DOHH2 (cell line): Measurements from ENCODE around the gene ADCY3.

Experiments used
- H3F3A ChIP-seq: fragments of 200-600 bp; sonication (generic), shearing (Covaris generic); 2 replicates; pipeline ENCODE4 v1.6.0; 2016; ENCODE audit warnings: antibody characterized with exemption, mild to moderate bottlenecking; ENCODE audit not compliant: control insufficient read depth, insufficient read depth
- H3K27ac ChIP-seq: fragments of 200-600 bp; sonication (generic); 2 replicates; pipeline ENCODE4 v1.5.1; 2014; ENCODE audit warnings: low read depth, mild to moderate bottlenecking, low read length, moderate library complexity
- H3K27me3 ChIP-seq: fragments of 200-600 bp; sonication (generic); 2 replicates; pipeline ENCODE4 v1.6.1; 2014; ENCODE audit warnings: mild to moderate bottlenecking, low read length, mixed read lengths; ENCODE audit not compliant: control insufficient read depth
- H3K36me3 ChIP-seq: fragments of 200-600 bp; sonication (generic); 2 replicates; pipeline ENCODE4 v1.6.1; 2014; ENCODE audit warnings: mild to moderate bottlenecking, low read length, moderate library complexity, mixed read lengths; ENCODE audit not compliant: control insufficient read depth
- H3K4me1 ChIP-seq: fragments of 200-600 bp; sonication (generic); 2 replicates; pipeline ENCODE4 v1.6.1; 2014; ENCODE audit warnings: mild to moderate bottlenecking, low read length, mixed read lengths; ENCODE audit not compliant: control insufficient read depth
- H3K4me2 ChIP-seq: fragments of 200-600 bp; sonication (generic); 2 replicates; pipeline ENCODE4 v1.6.0; 2014; ENCODE audit warnings: mild to moderate bottlenecking, low read length, moderate library complexity
- H3K4me3 ChIP-seq: fragments of 200-600 bp; sonication (generic); 2 replicates; pipeline ENCODE4 v1.5.1; 2014; ENCODE audit warnings: mild to moderate bottlenecking, low read length, mixed read lengths
- H3K79me2 ChIP-seq: fragments of 200-600 bp; sonication (generic); 2 replicates; pipeline ENCODE4 v1.6.1; 2014; ENCODE audit warnings: mild to moderate bottlenecking, low read length, mixed read lengths; ENCODE audit not compliant: control insufficient read depth
- H3K9me2 ChIP-seq: fragments of 200-600 bp; sonication (generic); replicated peaks from 2 replicates; pipeline ENCODE4 v1.6.1; 2014; ENCODE audit warnings: mild to moderate bottlenecking, low read length, mixed read lengths; ENCODE audit not compliant: control insufficient read depth
- H3K9me3 ChIP-seq: fragments of 200-600 bp; sonication (generic); 2 replicates; pipeline ENCODE4 v1.6.1; 2014; ENCODE audit warnings: antibody characterized with exemption, low read length, mixed read lengths; ENCODE audit not compliant: control insufficient read depth, insufficient read depth
- H4K20me1 ChIP-seq: fragments of 200-600 bp; sonication (generic); 2 replicates; pipeline ENCODE4 v1.6.0; 2014; ENCODE audit warnings: low read depth, mild to moderate bottlenecking, antibody characterized with exemption, low read length, moderate library complexity; ENCODE audit not compliant: control insufficient read depth, insufficient read depth
- CTCF ChIP-seq: fragments of 200-600 bp; sonication (generic); IDR thresholded peaks from one replicate; pipeline ENCODE4 v1.5.1; 2014; ENCODE audit warnings: antibody characterized with exemption, mild to moderate bottlenecking, low read depth, low read length; ENCODE audit not compliant: poor library complexity, severe bottlenecking
- EZH2phosphoT487 ChIP-seq: fragments of 200-600 bp; sonication (generic); IDR thresholded peaks from 2 replicates; pipeline ENCODE4 v1.6.1; 2017; ENCODE audit warnings: borderline replicate concordance, mild to moderate bottlenecking, antibody characterized with exemption, low read length, moderate library complexity, mixed read lengths

The ADCY3 gene

GRCh38 chr2:24887307-24887874 lies 32.6 kb downstream of the ADCY3 start:
- H3K4me1 ChIP-seq, result peaks cover 11% of the 10 kb centered on the region
- H3K9me2 ChIP-seq, result no peaks in the 10 kb centered on the region
- peaks cover 20% of the 10 kb centered on the region for H3K36me3 ChIP-seq
- no peak overlapping the region for H3K4me2 ChIP-seq
- peaks cover 50% of the 10 kb centered on the region for H3K79me2 ChIP-seq
- H4K20me1 ChIP-seq, result peaks cover 5% of the 10 kb centered on the region
- no peaks in the 10 kb centered on the region for H3F3A ChIP-seq
- H3K27me3 ChIP-seq, result no peaks in the 10 kb centered on the region
- no peaks in the 10 kb centered on the region for H3K9me3 ChIP-seq
- TF ChIP-seq CTCF (no peak), EZH2phosphoT487 (no peak)
- H3K4me3 ChIP-seq, result no peak overlapping the region
- H3K27ac ChIP-seq, result no peak overlapping the region

- H3K27ac ChIP-seq, result no peak overlapping the region
- no peaks in the 10 kb centered on the region for H3K27me3 ChIP-seq
- H4K20me1 ChIP-seq, result peaks cover 7% of the 10 kb centered on the region
- TF ChIP-seq EZH2phosphoT487, result no peak
- no peak for TF ChIP-seq CTCF
- H3K4me2 ChIP-seq, result no peak overlapping the region
- no peaks in the 10 kb centered on the region for H3K9me2 ChIP-seq
- no peaks in the 10 kb centered on the region for H3F3A ChIP-seq
- H3K36me3 ChIP-seq, result peaks cover 26% of the 10 kb centered on the region
- no peaks in the 10 kb centered on the region for H3K9me3 ChIP-seq
- peaks cover 17% of the 10 kb centered on the region for H3K4me1 ChIP-seq
- no peak overlapping the region for H3K4me3 ChIP-seq
- peaks cover 56% of the 10 kb centered on the region for H3K79me2 ChIP-seq
These were observed 33.2 kb downstream of the ADCY3 start for GRCh38 chr2:24886691-24887304.

GRCh38 chr2:24886126-24886501 lies 33.9 kb downstream of the ADCY3 start:
- Histone ChIP-seq H3K79me2 (peaks cover 63% of the 10 kb centered on the region), H3K27ac (no peak overlapping the region), H3F3A (no peaks in the 10 kb centered on the region), H3K27me3 (no peaks in the 10 kb centered on the region), H3K36me3 (peaks cover 32% of the 10 kb centered on the region), H3K4me2 (no peak overlapping the region), H3K9me2 (no peaks in the 10 kb centered on the region), H3K4me1 (peaks cover 24% of the 10 kb centered on the region), H4K20me1 (peaks cover 9% of the 10 kb centered on the region), H3K4me3 (no peak overlapping the region), H3K9me3 (no peaks in the 10 kb centered on the region)
- no peak for TF ChIP-seq CTCF
- no peak for TF ChIP-seq EZH2phosphoT487
